Measurements from ENCODE around the gene COLEC11.

The COLEC11 gene

GRCh38 chr2:3654531-3655225, 59.8 kb downstream of the COLEC11 start:
- DNase-seq (ENCODE audit: low read depth in 2 of 2): no peak

- no peak for DNase-seq (ENCODE audit: low read depth in 2 of 2)
These were observed 61.2 kb downstream of the COLEC11 start for GRCh38 chr2:3655871-3656761.

- DNase-seq (ENCODE audit: low read depth in 2 of 2): no peak
These were observed 62.1 kb downstream of the COLEC11 start for GRCh38 chr2:3656762-3657721.

- DNase-seq (ENCODE audit: low read depth in 2 of 2): no peak
These were observed 63.0 kb downstream of the COLEC11 start, which contains the start of gene ALLC for GRCh38 chr2:3657881-3658280. Gene ALLC, plus strand, starts transcription at chr2:3658200. Its CDS starts 12,958 bp downstream, at chr2:3671158.

GRCh38 chr2:3659447-3660432, 64.8 kb downstream of the COLEC11 start:
- no peak for DNase-seq (ENCODE audit: low read depth in 2 of 2)

- peak in 1 of 2 donors; percentile 8 for DNase-seq (ENCODE audit: low read depth in 2 of 2)
These were observed 65.7 kb downstream of the COLEC11 start for GRCh38 chr2:3660640-3661039.

GRCh38 chr2:3661149-3661660, 66.3 kb downstream of the COLEC11 start:
- DNase-seq (ENCODE audit: low read depth in 2 of 2): no peak

- no peak for DNase-seq (ENCODE audit: low read depth in 2 of 2)
These were observed 67.3 kb downstream of the COLEC11 start for GRCh38 chr2:3662239-3662638.

GRCh38 chr2:3664118-3664517, 69.2 kb downstream of the COLEC11 start:
- no peak for DNase-seq (ENCODE audit: low read depth in 2 of 2)

- no peak for DNase-seq (ENCODE audit: low read depth in 2 of 2)
These were observed 70.0 kb downstream of the COLEC11 start for GRCh38 chr2:3664925-3665324.

GRCh38 chr2:3665886-3666612, 71.1 kb downstream of the COLEC11 start:
- no peak for DNase-seq (ENCODE audit: low read depth in 2 of 2)

- no peak for DNase-seq (ENCODE audit: low read depth in 2 of 2)
These were observed 71.7 kb downstream of the COLEC11 start for GRCh38 chr2:3666613-3666975.

- no peak for DNase-seq (ENCODE audit: low read depth in 2 of 2)
These were observed 72.3 kb downstream of the COLEC11 start for GRCh38 chr2:3667151-3667631.

- no peak for DNase-seq (ENCODE audit: low read depth in 2 of 2)
These were observed 74.7 kb downstream of the COLEC11 start for GRCh38 chr2:3669656-3670055.

GRCh38 chr2:3670376-3670775, 75.5 kb downstream of the COLEC11 start:
- DNase-seq (ENCODE audit: low read depth in 2 of 2): no peak

- no peak for DNase-seq (ENCODE audit: low read depth in 2 of 2)
These were observed 76.0 kb downstream of the COLEC11 start for GRCh38 chr2:3670941-3671340.

- no peak for DNase-seq (ENCODE audit: low read depth in 2 of 2)
These were observed 78.2 kb downstream of the COLEC11 start for GRCh38 chr2:3672861-3673678.

- DNase-seq (ENCODE audit: low read depth in 2 of 2): no peak
These were observed 79.3 kb downstream of the COLEC11 start for GRCh38 chr2:3674066-3674845.

Data from stimulated activated CD8-positive, alpha-beta memory T cell treated with anti-CD3 and anti-CD28 coated beads, Interleukin-15, amount 100 ng/mL, for 48 hours (primary cell).